SK-N-SH treated with all-trans-retinoic acid at 6 μM for 48 hours (cell line): Measurements from ENCODE around the gene JPT1.
"Not testable (repeated sequence)": the region's sequence is repeated elsewhere in the genome, so short reads cannot be mapped to it uniquely, and the experiment has no call there.

ENCODE experiments used
- ATAC-seq: fragments of 200-7000 bp; cut with Tn5 transposase; 3 replicates; pipeline ENCODE4 v1.9.1; 2020; ENCODE audit warnings: mild to moderate bottlenecking, moderate library complexity
- BACH2 ChIP-seq: fragments of 250-450 bp; sonication (Bioruptor Pico); IDR thresholded peaks from 2 replicates; pipeline ENCODE4 v1.9.0; 2021; ENCODE audit warnings: mild to moderate bottlenecking, borderline replicate concordance
- CSDC2 ChIP-seq: fragments of 250-450 bp; sonication (Bioruptor Pico); IDR thresholded peaks from 2 replicates; pipeline ENCODE4 v1.5.0; 2020; ENCODE audit warnings: mild to moderate bottlenecking, moderate library complexity
- CSRNP3 ChIP-seq: fragments of 250-450 bp; sonication (Bioruptor Pico); IDR thresholded peaks from 2 replicates; pipeline ENCODE4 v1.5.1; 2021; ENCODE audit warnings: mild to moderate bottlenecking, moderate library complexity
- ESRRG ChIP-seq: fragments of 250-450 bp; sonication (Bioruptor Pico); IDR thresholded peaks from 2 replicates; pipeline ENCODE4 v1.6.1; 2021; ENCODE audit warnings: mild to moderate bottlenecking
- GLIS3 ChIP-seq: fragments of 250-450 bp; sonication (Bioruptor Pico); IDR thresholded peaks from 2 replicates; pipeline ENCODE4 v1.5.0; 2020; ENCODE audit warnings: mild to moderate bottlenecking, moderate library complexity
- ISL1 ChIP-seq: fragments of 250-450 bp; sonication (Bioruptor Pico); IDR thresholded peaks from 2 replicates; pipeline ENCODE4 v2.1.2; 2022; ENCODE audit warnings: mild to moderate bottlenecking, moderate library complexity
- OSR1 ChIP-seq: fragments of 250-450 bp; sonication (Bioruptor Pico); IDR thresholded peaks from 2 replicates; pipeline ENCODE4 v1.8.0; 2022; ENCODE audit warnings: moderate library complexity, mild to moderate bottlenecking, inconsistent platforms
- POU6F1 ChIP-seq: fragments of 250-450 bp; sonication (Bioruptor Pico); IDR thresholded peaks from 2 replicates; pipeline ENCODE4 v1.8.0; 2021; ENCODE audit warnings: low read depth, mild to moderate bottlenecking, moderate library complexity, borderline replicate concordance
- PPARA ChIP-seq: fragments of 250-450 bp; sonication (Bioruptor Pico); IDR thresholded peaks from 2 replicates; pipeline ENCODE4 v1.5.0; 2020; ENCODE audit warnings: mild to moderate bottlenecking, borderline replicate concordance
- RARB ChIP-seq: fragments of 250-450 bp; sonication (Bioruptor Pico); IDR thresholded peaks from 2 replicates; pipeline ENCODE4 v1.8.0; 2021; ENCODE audit warnings: mild to moderate bottlenecking, moderate library complexity
- SNAI2 ChIP-seq: fragments of 250-450 bp; sonication (Bioruptor Pico); IDR thresholded peaks from 2 replicates; pipeline ENCODE4 v1.5.0; 2020; ENCODE audit warnings: mild to moderate bottlenecking, moderate library complexity
- TCF4 ChIP-seq: fragments of 250-450 bp; sonication (Bioruptor Pico); IDR thresholded peaks from 2 replicates; pipeline ENCODE4 v1.8.0; 2021; ENCODE audit warnings: mild to moderate bottlenecking, moderate library complexity, borderline replicate concordance
- TOX ChIP-seq: fragments of 250-450 bp; sonication (Bioruptor Pico); IDR thresholded peaks from 2 replicates; pipeline ENCODE4 v1.8.0; 2021; ENCODE audit warnings: mild to moderate bottlenecking, moderate library complexity, borderline replicate concordance
- ZC3H10 ChIP-seq: fragments of 250-450 bp; sonication (Bioruptor Pico); IDR thresholded peaks from 2 replicates; pipeline ENCODE4 v1.5.1; 2021; ENCODE audit warnings: mild to moderate bottlenecking, moderate library complexity
- ZFP3 ChIP-seq: fragments of 250-450 bp; sonication (Bioruptor Pico); IDR thresholded peaks from 2 replicates; pipeline ENCODE4 v1.5.0; 2020; ENCODE audit warnings: mild to moderate bottlenecking, moderate library complexity
- ZFP30 ChIP-seq: fragments of 450-650 bp; formaldehyde crosslinking; IDR thresholded peaks from 2 replicates; pipeline ENCODE4 v1.5.0; 2022; ENCODE audit warnings: mild to moderate bottlenecking, moderate library complexity
- ZNF565 ChIP-seq: fragments of 450-650 bp; formaldehyde crosslinking; conservative IDR thresholded peaks from 2 replicates; pipeline ENCODE4 v1.5.0; 2020; ENCODE audit warnings: low read depth, mild to moderate bottlenecking, moderate library complexity
- ZNF70 ChIP-seq: fragments of 450-650 bp; formaldehyde crosslinking; IDR thresholded peaks from 2 replicates; pipeline ENCODE4 v1.5.0; 2020; ENCODE audit warnings: mild to moderate bottlenecking, moderate library complexity

The JPT1 gene

GRCh38 chr17:75173526-75173925, 19.2 kb upstream of the JPT1 start:
- no peak for ATAC-seq
- TF ChIP-seq TOX (CRISPR knock-in tag) = no peak
- TF ChIP-seq, all 23 proteins: peak for 0

- ATAC-seq = no peak
- TF ChIP-seq TOX (CRISPR knock-in tag) (no peak), CSRNP3 (CRISPR knock-in tag) (no peak), OSR1 (CRISPR knock-in tag) (no peak), BACH2 (no peak)
These were observed 14.7 kb upstream of the JPT1 start for GRCh38 chr17:75168998-75169397.

GRCh38 chr17:75164606-75165005, 10.3 kb upstream of the JPT1 start:
- not testable (repeated sequence) for ATAC-seq

GRCh38 chr17:75163074-75163473, 8.8 kb upstream of the JPT1 start:
- TF ChIP-seq ISL1 (no peak), CSRNP3 (CRISPR knock-in tag) (no peak)
- ATAC-seq = no peak

GRCh38 chr17:75160211-75160610, 5.9 kb upstream of the JPT1 start:
- TF ChIP-seq ZNF70 (CRISPR knock-in tag) (no peak), ZNF565 (CRISPR knock-in tag) (no peak), GLIS3 (CRISPR knock-in tag) (no peak), TCF4 (CRISPR knock-in tag) (no peak), PPARA (CRISPR knock-in tag) (no peak), RARB (CRISPR knock-in tag) (no peak), SNAI2 (CRISPR knock-in tag) (no peak), ZC3H10 (no peak)
- ATAC-seq = no peak

- TF ChIP-seq ZC3H10 (no peak), ZNF70 (CRISPR knock-in tag) (no peak), RARB (CRISPR knock-in tag) (no peak), ZFP30 (CRISPR knock-in tag) (no peak), ZFP3 (CRISPR knock-in tag) (0 out of 2 replicates have a peak, but pooled peaks have one; percentile 58), CSDC2 (CRISPR knock-in tag) (no peak), POU6F1 (no peak)
- peak; percentile 13; the same call in 2 of the 3 replicates for ATAC-seq
These were observed 5.1 kb upstream of the JPT1 start for GRCh38 chr17:75159196-75160031.

- TF ChIP-seq ISL1 (peak; percentile 39; the same call in 1 of the 2 replicates), ESRRG (CRISPR knock-in tag) (0 out of 2 replicates have a peak, but pooled peaks have one; percentile 43), SNAI2 (CRISPR knock-in tag) (0 out of 2 replicates have a peak, but pooled peaks have one; percentile 25), OSR1 (CRISPR knock-in tag) (0 out of 2 replicates have a peak, but pooled peaks have one; percentile 52), CSDC2 (CRISPR knock-in tag) (peak; percentile 65; the same call in 1 of the 2 replicates), ZFP3 (CRISPR knock-in tag) (peak; percentile 80)
These were observed 4.2 kb upstream of the JPT1 start for GRCh38 chr17:75158480-75158879.

More at GRCh38 chr17:75158480-75158879, 4.2 kb upstream of the JPT1 start:
- ATAC-seq = not testable (repeated sequence)
